ENCODE data around the gene IDH2.

GRCh38 chr15:90049666-90050604, 52.3 kb downstream of the IDH2 start:
- TF ChIP-seq EZH2 (IDR thresholded peaks at IDR 0.05; ENCODE audit: insufficient read depth, poor library complexity, severe bottlenecking) = no peak
- no peak for TF ChIP-seq EZH2phosphoT487 (IDR thresholded peaks at IDR 0.05; ENCODE audit: insufficient read depth, low read depth)
